Fibroblast of the aortic adventitia (primary cell): ENCODE results near the gene H1-8. TPM values are rescaled to one million over a fixed set of nuclear protein-coding genes. Genes with fewer than 3 reads are reported as not detected.

ENCODE experiments used
- DNase-seq: peaks from one replicate; pipeline ENCODE4 v3.0.0-alpha.2; 2010; ENCODE audit warnings: low read depth
- H3K4me3 ChIP-seq: 2 replicates; pipeline ENCODE4 v1.5.1; 2011; ENCODE audit warnings: low read depth, mild to moderate bottlenecking, control low read depth, low read length, moderate library complexity
- total RNA-seq: library from RNA; depleted of rRNA; stranded (reverse); fragments of >200 nt; gene quantifications from 2 replicates; pipeline ENCODE4 v1.2.3, GENCODE V29; 2012; ENCODE audit warnings: low replicate concordance
- TF ChIP-seq, protein P1 (sequence below): IDR thresholded peaks from 2 replicates; pipeline ENCODE4 v1.5.1; 2011; ENCODE audit warnings: mild to moderate bottlenecking, low read length, control low read depth, inconsistent platforms; ENCODE audit not compliant: insufficient read depth

The H1-8 gene
- total RNA-seq, 1 donor = not detected

DNA sequence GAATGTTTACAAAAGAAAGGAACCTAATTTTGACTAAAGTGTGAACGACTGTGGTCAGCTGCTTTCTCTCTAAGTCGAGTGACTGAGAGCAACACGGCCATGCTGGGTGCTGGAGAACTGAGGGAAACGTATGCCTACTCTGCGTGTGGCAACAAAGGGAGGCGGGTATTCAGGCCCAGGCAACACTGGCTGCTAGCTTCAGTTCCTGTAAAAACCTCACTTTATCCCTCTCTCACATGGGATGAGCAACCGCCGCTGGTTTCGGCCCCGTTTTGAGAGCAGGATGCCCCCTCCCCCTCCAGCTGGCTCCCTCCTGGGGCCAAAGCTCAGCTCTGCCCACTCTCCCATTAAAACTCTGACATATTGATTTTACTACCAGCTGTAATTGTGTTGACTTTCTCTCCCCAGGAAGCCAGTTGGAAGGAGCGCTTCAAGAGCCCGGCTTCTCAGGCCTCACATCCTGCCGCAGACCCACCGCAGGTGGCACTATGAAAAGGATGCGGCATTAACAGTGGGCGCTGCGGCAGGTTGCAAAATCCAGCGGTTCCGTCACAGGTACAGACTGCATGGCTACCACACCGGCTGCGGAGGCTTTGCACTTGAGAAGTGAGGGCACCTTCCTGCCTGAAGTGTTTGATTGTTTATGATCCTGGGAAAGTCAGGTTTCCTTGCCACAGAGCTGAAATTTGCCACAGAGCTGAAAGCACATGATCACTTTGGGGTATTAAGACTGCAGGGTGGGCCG lies 50.8 kb downstream of the H1-8 start:
- DNase-seq = no peak
- TF ChIP-seq, protein P1, sequence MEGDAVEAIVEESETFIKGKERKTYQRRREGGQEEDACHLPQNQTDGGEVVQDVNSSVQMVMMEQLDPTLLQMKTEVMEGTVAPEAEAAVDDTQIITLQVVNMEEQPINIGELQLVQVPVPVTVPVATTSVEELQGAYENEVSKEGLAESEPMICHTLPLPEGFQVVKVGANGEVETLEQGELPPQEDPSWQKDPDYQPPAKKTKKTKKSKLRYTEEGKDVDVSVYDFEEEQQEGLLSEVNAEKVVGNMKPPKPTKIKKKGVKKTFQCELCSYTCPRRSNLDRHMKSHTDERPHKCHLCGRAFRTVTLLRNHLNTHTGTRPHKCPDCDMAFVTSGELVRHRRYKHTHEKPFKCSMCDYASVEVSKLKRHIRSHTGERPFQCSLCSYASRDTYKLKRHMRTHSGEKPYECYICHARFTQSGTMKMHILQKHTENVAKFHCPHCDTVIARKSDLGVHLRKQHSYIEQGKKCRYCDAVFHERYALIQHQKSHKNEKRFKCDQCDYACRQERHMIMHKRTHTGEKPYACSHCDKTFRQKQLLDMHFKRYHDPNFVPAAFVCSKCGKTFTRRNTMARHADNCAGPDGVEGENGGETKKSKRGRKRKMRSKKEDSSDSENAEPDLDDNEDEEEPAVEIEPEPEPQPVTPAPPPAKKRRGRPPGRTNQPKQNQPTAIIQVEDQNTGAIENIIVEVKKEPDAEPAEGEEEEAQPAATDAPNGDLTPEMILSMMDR = no peak
- no peak overlapping the region for H3K4me3 ChIP-seq

DNA sequence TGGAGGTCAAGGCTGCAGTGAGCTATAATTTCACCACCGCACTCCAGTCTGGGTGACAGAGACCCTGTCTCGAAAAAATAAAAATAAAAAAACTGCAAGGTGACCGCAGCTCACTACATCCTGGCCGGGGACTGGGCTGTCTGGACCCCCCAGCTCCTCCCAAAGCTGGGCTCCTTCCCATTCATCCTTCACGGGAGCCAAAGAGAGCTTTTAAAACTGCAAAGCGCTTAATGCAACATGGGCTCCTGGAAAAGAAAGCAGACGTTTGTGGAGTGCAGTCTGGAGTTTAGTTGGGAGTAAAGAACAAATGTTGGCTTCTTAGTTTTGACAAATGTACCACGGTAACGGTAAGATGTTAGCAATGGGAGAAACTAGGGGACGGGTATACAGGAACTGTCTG lies 51.4 kb downstream of the H1-8 start:
- no peak for DNase-seq
- H3K4me3 ChIP-seq = no peak overlapping the region
- TF ChIP-seq, protein P1 = no peak

DNA sequence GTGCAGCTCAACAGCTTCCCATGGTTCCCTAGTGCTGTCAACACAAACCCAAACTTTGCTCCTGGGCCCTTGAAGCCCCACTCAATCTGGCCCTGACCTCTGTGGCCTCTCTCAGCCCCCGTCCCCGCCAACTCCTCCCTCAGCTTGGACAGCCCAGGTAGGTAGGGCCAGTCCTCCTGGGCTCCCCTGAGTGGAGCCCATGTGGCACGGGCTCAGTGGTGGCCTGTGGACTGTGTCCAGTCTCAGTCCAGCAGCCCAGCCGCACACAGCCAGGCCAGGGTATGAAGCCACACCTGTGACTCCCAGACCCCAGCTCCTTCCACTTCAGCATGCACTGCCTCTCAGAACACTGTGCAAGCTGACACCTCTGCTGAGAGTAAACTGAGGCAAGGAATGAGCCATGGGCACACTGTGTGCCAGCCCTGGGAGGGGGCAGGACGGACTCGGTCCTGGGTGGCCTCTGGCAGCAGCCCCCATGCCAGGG lies 52.0 kb downstream of the H1-8 start:
- DNase-seq = no peak
- TF ChIP-seq, protein P1 = no peak
- no peak overlapping the region for H3K4me3 ChIP-seq

DNA sequence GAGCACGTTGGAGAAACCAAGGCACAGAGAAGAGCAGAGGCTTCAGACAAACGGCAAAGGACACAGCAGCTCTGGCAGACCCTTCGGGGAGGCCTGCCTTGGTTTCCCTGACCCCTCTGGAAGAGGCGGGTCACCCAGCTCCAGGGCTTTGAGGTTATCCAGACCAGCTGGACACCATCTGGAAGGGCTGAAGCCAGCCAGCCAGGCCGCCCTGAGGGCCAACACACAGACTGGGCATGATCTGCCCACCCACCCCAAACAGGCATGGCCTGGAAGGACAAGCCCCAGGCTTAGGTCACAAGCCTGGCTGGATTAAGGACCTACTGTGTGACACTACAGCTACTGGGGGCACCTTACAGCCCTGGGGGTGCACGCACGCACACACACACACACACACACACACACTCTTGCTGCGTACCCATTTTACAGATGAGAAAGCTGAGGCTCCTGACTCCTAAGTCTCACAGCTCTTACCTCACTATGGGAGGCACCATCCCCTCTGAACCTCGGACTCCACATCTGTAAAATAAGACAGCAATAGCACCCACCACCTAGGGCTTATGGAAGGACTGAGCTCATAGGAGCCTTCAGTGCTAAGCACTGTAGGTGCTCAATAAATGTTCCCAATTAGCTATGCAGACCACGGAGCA lies 52.7 kb downstream of the H1-8 start:
- TF ChIP-seq, protein P1 = no peak
- DNase-seq = peak; percentile 6
- H3K4me3 ChIP-seq = peak overlapping the region; percentile 25

DNA sequence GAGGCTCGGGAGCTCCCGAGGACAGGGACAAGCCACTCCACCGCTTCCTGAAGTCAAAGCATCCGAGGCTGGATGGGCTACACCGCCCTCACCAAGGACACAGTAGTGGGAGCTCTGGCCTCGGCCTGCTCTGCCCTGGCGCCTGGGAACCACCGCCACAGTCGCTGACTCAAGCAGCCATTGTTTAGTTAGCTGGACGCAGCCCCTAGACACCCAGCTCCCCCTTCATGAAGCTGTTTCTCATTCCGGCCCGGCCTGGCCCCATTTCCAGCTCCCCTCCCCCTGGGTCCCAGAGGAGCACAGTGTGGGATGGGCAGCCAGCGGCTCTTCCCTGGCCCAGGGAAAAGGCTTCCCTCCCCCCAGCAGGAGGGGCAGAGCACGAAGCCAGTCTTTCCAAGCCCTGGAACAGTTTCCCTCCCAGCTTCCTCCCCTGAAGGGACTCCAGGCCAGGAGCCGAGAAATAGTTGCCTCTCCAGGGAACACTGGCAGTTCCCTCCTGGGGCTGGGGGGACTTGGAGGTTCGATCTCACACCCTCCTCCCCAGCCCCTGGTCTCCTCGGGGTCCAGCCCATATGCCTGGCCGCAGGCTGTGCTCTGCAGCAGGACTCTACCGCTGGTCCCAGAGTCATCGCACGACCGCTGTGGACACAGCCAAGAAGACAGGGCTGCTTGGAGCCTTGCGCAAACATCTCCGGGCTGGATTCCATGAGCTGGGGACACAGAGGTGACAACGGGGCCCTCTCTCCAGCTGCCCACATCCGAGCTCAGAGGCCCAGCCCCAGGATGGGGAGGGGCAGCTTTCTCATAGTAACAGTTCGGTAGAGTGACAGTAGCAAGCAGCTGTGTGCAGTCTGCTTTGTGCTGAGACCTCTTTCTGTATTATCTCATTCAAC lies 53.5 kb downstream of the H1-8 start:
- H3K4me3 ChIP-seq = peak overlapping the region; percentile 42
- peak; percentile 97 for DNase-seq
- TF ChIP-seq, protein P1 = peak; percentile 10
